GM23338 (cell line): ENCODE data around the gene PPP4R3A.
A peak's percentile ranks its signal among the peaks of the same experiment; 100 is the strongest.

ENCODE experiments used
- CREB1 ChIP-seq: fragments of 250-450 bp; sonication (Bioruptor Pico); IDR thresholded peaks from 2 replicates; pipeline ENCODE4 v1.5.0; 2020; ENCODE audit warnings: low read depth, mild to moderate bottlenecking, moderate library complexity
- CTCF ChIP-seq, 2 experiments: fragments of 200-600 bp in 1 of 2; sonication (generic) in 1 of 2; conservative IDR thresholded peaks; 2 replicates each; pipeline versions ENCODE4 v1.5.1 to v1.6.1; 2016 to 2017; ENCODE audit warnings: antibody characterized with exemption in 2 of 2, low read depth in 2 of 2, mild to moderate bottlenecking in 2 of 2, moderate library complexity in 1 of 2
- ETS1 ChIP-seq: IDR thresholded peaks from 2 replicates; pipeline ENCODE4 v1.6.1; 2016; ENCODE audit warnings: antibody characterized with exemption
- EZH2 ChIP-seq: fragments of 200-600 bp; sonication (generic); IDR thresholded peaks from one replicate; pipeline ENCODE4 v1.8.0; 2017; ENCODE audit warnings: antibody characterized with exemption, mild to moderate bottlenecking, low read depth; ENCODE audit not compliant: unreplicated experiment
- EZH2phosphoT487 ChIP-seq: fragments of 200-600 bp; sonication (generic); IDR thresholded peaks from one replicate; pipeline ENCODE4 v1.8.1; 2018; ENCODE audit warnings: antibody characterized with exemption; ENCODE audit not compliant: unreplicated experiment
- JUNB ChIP-seq: IDR thresholded peaks from one replicate; pipeline ENCODE4 v1.6.1; 2016; ENCODE audit warnings: antibody characterized with exemption; ENCODE audit not compliant: unreplicated experiment
- NANOG ChIP-seq: IDR thresholded peaks from 2 replicates; pipeline ENCODE4 v1.6.1; 2016; ENCODE audit warnings: antibody characterized with exemption, borderline replicate concordance
- POLR2AphosphoS5 ChIP-seq: IDR thresholded peaks from 2 replicates; pipeline ENCODE4 v1.6.1; 2016; ENCODE audit warnings: antibody characterized with exemption, low read depth
- REST ChIP-seq: IDR thresholded peaks from one replicate; pipeline ENCODE4 v1.6.1; 2018; ENCODE audit warnings: antibody characterized with exemption; ENCODE audit not compliant: unreplicated experiment
- STAT1 ChIP-seq: IDR thresholded peaks from one replicate; pipeline ENCODE4 v1.6.1; 2016; ENCODE audit warnings: antibody characterized with exemption; ENCODE audit not compliant: unreplicated experiment
- ZNF114 ChIP-seq: fragments of 250-450 bp; sonication (Bioruptor Pico); IDR thresholded peaks from 2 replicates; pipeline ENCODE4 v1.5.0; 2020; ENCODE audit warnings: mild to moderate bottlenecking, moderate library complexity
- ZNF331 ChIP-seq: fragments of 250-450 bp; sonication (Bioruptor Pico); IDR thresholded peaks from 2 replicates; pipeline ENCODE4 v1.5.0; 2020; ENCODE audit warnings: low read depth, mild to moderate bottlenecking, moderate library complexity
- ZNF462 ChIP-seq: fragments of 250-450 bp; sonication (Bioruptor Pico); IDR thresholded peaks from 2 replicates; pipeline ENCODE4 v1.5.0; 2020; ENCODE audit warnings: mild to moderate bottlenecking, moderate library complexity

GRCh38 chr14:91484186-91484585 is 25.9 kb downstream of the PPP4R3A start:
- TF ChIP-seq REST (no peak), CTCF (conservative IDR thresholded peaks at IDR 0.05; ENCODE audit: low read depth in 2 of 2) (peak; percentile 50 to 56), JUNB (no peak), EZH2 (no peak), ZNF114 (no peak), ZNF331 (CRISPR knock-in tag) (no peak), POLR2AphosphoS5 (no peak), CREB1 (CRISPR knock-in tag) (no peak), NANOG (no peak), EZH2phosphoT487 (no peak), ETS1 (no peak), ZNF462 (CRISPR knock-in tag) (no peak), STAT1 (no peak)
